ENCODE measurements around the gene CCHCR1. TPM values are rescaled to one million over a fixed set of nuclear protein-coding genes. Genes with fewer than 3 reads are reported as not detected.

Gene CCHCR1
- total RNA-seq, 2 experiments from 2014 or later = 39.7 to 57.6 TPM

DNA sequence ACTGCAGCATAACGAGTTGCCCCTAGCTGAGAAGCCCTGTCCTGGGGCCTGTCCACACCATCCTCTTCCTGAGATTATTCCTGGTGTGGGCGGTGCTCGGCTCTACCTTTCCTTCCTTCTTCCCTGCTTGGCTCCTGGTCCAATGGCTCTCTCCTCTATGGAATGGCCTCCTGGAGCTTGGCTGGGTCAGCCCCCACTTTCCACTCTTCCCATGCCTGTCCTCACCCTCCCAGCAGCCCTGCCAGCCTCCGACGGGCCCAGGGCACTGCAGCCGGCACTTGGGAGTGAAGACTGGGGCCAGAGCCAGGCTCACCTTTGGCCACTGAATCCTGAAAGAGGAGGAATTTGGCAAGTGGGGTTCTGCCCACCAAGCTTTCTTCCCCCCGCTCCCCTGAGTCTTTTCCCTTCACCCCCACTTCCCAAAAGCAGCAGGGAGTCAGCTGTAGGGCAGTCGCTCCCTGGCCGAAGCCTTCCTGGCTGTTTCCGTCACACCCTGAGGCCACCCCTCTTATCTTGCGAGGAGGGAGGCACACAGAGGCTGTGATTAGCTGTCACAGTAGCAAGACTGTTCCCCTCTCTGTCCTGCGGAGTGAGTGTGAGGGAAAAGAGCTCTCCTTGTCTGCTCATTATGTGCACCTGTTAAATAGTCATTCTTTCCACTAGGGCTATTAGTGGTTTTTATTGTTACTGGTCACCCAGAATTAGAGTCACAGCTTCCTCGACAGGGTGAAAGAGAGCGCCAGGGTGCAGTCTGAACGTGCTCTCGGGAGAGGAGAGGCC is 31.0 kb downstream of the CCHCR1 start:
- ATAC-seq (no peak), DNase-seq (no peak)
- CTCF ChIA-PET = interaction anchor here (0.5 to 2.7 kb wide), 11 partner anchors 9 to 298 kb away, joined by 3 to 15 read pairs (median 3); partner anchors contain the start of genes PSORS1C1 and TCF19
- no peak overlapping the region for H3K4me3 Mint-ChIP-seq
- POLR2A ChIA-PET = no interaction called here
- H3K4me1 Mint-ChIP-seq = peaks cover 2% of the 10 kb centered on the region
- no peaks in the 10 kb centered on the region for H3K36me3 Mint-ChIP-seq (ENCODE audit: low read depth)
- no peaks in the 10 kb centered on the region for H3K9me3 Mint-ChIP-seq (ENCODE audit: low read depth)
- intact Hi-C loops (cut with DNase I, micrococcal nuclease) = no loop called here
- peaks cover 2% of the 10 kb centered on the region for H3K27me3 Mint-ChIP-seq
- H3K27ac Mint-ChIP-seq = no peak overlapping the region

DNA sequence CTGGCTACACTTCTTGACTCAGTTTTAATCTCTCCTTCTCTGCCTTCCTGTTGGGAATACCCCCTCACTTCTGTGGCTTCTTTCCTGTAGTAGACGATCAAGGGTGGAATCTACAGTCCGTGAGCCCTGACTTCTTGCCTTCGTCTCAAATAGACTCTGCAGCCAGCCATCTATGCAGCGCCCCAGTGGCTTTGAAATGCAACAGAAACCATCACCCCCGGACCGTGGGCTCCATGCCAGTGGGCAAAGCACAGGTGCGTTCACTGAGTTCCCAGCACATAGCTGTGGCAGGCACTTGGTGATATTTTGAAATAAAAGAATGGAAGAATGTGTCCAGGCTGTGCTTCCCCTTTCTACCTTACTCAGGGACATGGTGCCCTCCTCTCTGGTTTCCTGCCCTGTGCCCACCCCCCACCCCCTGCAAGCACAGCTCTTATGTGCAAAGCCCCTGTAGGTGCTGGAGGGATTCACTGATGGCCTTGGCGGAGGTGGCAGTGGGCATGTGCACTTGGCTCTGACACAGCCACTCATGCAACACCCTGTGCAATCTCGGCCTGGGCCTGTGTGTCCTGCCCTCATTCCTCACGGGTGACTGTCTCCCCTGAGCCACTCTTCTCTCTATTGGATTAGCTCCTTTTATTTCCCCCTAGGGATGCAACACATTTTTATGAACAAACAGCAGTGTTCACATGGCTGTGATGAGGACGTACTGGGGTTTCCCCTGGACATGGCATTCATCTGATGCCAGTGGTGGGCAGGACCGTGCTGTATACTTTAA is 31.8 kb downstream of the CCHCR1 start:
- H3K4me1 Mint-ChIP-seq = peaks cover 2% of the 10 kb centered on the region
- no peak overlapping the region for H3K27ac Mint-ChIP-seq
- ATAC-seq = no peak
- H3K36me3 Mint-ChIP-seq (ENCODE audit: low read depth) = no peaks in the 10 kb centered on the region
- no peak for DNase-seq
- no peaks in the 10 kb centered on the region for H3K9me3 Mint-ChIP-seq (ENCODE audit: low read depth)
- peaks cover 2% of the 10 kb centered on the region for H3K27me3 Mint-ChIP-seq
- no peak overlapping the region for H3K4me3 Mint-ChIP-seq
- CTCF ChIA-PET = interaction anchor here (0.6 to 1.7 kb wide), 7 partner anchors 8 to 297 kb away, joined by 3 to 6 read pairs (median 3); no protein-coding TSS in a partner anchor
- POLR2A ChIA-PET = interaction anchor here (0.6 kb wide), 1 partner anchor 51 kb away, joined by 3 read pairs; no protein-coding TSS in a partner anchor
- intact Hi-C loops (cut with DNase I, micrococcal nuclease) = no loop called here

DNA sequence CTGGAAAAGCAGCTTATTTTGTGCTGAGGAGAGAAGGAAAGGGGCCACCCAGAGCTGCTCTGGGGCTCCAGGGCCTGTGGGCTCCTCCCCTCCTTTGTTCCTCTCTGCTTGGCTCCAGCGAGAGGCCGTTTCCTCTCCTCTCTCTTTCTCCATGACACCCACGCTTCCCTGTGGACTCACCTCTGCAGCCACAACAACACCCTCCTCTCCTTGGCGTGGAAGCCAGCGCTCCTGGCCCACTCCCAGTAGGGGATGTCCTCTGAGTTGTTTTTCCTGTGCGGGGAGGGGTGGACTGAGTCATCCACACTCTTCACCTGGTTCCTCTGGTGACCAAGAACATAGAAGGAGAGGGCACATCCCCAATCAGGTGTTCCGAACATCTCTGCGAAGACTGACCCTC is 32.4 kb downstream of the CCHCR1 start:
- DNase-seq = no peak
- ChIA-PET POLR2A (interaction anchor here (0.6 kb wide), 1 partner anchor 52 kb away, joined by 3 read pairs; no protein-coding TSS in a partner anchor), CTCF (interaction anchor here (0.6 to 0.7 kb wide), 3 partner anchors 8 to 687 kb away, joined by 3 to 5 read pairs (median 3); no protein-coding TSS in a partner anchor)
- Mint-ChIP-seq H3K27me3 (peaks cover 2% of the 10 kb centered on the region), H3K27ac (no peak overlapping the region), H3K4me1 (peaks cover 2% of the 10 kb centered on the region), H3K9me3 (ENCODE audit: low read depth) (no peaks in the 10 kb centered on the region), H3K36me3 (ENCODE audit: low read depth) (no peaks in the 10 kb centered on the region), H3K4me3 (no peak overlapping the region)
- intact Hi-C loops (cut with DNase I, micrococcal nuclease) = no loop called here
- ATAC-seq = no peak

DNA sequence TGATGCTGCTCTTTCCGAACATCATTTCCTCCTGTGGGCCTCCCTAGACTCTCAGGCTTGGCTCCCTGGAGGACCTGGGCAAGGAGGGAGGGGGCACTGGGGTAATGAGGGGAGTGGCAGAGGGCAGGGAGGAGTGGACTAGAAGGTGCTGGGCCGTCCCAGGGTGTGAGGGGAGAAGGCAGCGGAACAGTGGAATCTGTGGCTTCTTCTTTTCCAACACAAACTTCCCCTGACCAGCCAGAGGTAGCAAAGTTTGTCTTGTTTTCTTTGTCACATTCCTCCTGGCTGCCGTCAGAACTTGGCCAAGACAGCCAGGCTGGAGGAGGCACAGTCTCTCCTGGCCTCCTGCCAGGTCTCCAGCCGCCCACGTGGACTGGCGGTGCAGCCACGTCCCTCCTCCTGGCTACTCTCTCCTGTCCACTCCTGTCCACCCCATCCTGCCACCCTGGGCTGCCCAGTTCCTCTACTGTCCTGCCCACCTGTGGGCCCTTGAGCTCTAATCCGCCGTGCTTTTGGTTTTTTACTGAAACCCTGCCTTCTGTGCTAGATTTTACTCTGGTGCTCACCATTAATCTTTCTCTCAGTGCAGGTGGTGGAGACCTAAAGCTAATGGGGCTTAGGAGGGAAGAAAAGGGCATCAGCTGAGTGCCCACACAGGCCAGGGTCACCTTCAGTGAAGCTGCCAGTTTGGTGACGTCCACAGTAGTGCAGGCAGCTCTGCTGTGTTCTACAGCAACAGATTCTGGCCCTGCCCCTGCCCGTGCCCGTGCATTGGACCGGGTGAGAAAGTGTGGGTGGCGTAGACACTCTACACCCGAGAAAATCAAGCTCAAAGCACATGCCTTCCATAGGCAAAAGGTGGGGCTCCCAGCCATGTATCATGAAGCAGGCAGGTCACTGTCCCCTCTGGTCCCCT is 34.6 kb downstream of the CCHCR1 start:
- intact Hi-C loops (cut with DNase I, micrococcal nuclease) = no loop called here
- POLR2A ChIA-PET = no interaction called here
- no peak for DNase-seq
- no peak overlapping the region for H3K4me3 Mint-ChIP-seq
- CTCF ChIA-PET = interaction anchor here (1.3 kb wide), 1 partner anchor 10 kb away, joined by 3 read pairs; no protein-coding TSS in a partner anchor
- no peak for ATAC-seq
- H3K27me3 Mint-ChIP-seq = peaks cover 2% of the 10 kb centered on the region
- H3K9me3 Mint-ChIP-seq (ENCODE audit: low read depth) = no peaks in the 10 kb centered on the region
- H3K36me3 Mint-ChIP-seq (ENCODE audit: low read depth) = no peaks in the 10 kb centered on the region
- peaks cover 2% of the 10 kb centered on the region for H3K4me1 Mint-ChIP-seq
- no peak overlapping the region for H3K27ac Mint-ChIP-seq

DNA sequence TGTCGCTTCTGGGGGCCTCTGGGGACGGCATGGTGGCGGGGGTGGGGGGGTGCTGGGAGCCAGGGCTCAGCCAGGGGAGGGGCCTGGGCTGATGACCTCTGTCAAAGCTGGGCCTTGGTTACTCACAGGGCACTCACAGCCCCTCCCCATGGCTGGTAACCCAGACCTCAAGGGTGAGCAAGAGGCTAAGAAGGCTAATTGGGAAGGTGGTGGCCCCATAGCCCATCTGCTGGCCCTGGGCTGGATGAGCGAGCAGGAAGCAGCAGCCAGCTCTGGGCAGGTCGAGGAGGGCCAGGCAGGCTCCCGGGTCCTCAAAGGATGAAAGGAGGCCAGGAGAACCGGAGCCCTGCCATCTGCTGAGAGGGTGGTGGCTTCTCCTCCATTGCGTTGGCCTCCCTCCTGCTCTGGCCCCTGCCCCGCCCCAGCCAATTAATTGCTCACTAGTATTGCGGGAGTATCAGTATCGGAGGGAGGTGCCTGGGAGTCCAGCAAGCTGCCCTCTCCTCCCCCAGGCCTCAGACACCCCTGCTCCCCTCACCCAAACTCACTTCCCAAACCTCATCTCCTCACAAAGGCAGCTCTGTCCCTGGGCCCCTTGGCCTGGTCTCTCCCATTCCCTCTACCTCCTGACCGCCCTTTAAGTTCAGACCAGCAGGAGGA is 36.3 kb downstream of the CCHCR1 start:
- ChIA-PET CTCF (no interaction called here), POLR2A (no interaction called here)
- H3K36me3 Mint-ChIP-seq (ENCODE audit: low read depth) = no peaks in the 10 kb centered on the region
- DNase-seq (no peak), ATAC-seq (no peak)
- peaks cover 2% of the 10 kb centered on the region for H3K27me3 Mint-ChIP-seq
- no peaks in the 10 kb centered on the region for H3K9me3 Mint-ChIP-seq (ENCODE audit: low read depth)
- no peaks in the 10 kb centered on the region for H3K4me1 Mint-ChIP-seq
- no peak overlapping the region for H3K27ac Mint-ChIP-seq
- intact Hi-C loops (cut with DNase I, micrococcal nuclease) = no loop called here
- no peak overlapping the region for H3K4me3 Mint-ChIP-seq

DNA sequence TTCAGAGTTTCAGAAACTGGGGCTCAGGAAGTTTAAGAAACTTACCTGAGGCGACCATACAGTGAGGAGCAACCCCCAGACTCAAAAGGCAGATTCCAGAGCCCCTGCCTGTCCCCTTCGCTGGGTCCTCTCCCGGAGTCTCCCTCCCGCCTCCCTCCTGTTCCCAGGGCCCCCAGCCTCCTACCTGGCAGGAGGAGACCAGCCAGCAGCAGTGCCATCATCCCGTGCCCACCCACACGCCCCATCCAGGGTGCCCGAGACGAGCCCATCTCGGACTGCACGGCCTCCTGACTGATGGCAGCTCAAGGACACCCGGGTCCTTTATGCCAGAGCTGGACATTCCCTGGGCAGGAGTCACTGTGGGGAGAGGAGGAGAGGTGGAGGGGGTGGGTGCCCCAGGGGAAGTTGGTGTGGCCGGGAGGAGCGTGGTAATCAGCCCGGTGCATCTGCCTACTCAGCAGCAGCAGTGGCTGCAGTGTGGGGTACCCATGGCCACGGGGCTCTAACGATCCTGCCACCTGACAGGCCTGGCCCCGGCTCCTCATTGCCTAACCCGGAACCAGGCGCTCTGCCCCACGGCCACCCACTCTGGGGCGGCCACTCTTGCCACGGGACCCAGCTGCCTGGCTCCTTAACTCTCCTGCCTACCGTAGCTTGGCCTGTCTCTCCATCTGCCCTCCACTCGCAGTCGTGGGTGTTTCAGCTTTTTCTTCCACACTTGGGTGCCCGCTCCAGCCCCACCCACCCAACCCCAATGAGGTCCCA is 37.3 kb downstream of the CCHCR1 start, which contains the start of gene CDSN:
Gene CDSN, minus strand, starts transcription at position 296 of the 765 bp plus-strand sequence. Its CDS starts 27 bp downstream, at position 269.
- POLR2A ChIA-PET = no interaction called here
- H3K27ac Mint-ChIP-seq = no peak within 1 kb of the TSS
- H3K36me3 Mint-ChIP-seq (ENCODE audit: low read depth) = no peaks in the 10 kb centered on the region
- DNase-seq (no peak), ATAC-seq (no peak)
- intact Hi-C loops (cut with DNase I, micrococcal nuclease) = no loop called here
- CTCF ChIA-PET = no interaction called here
- no peaks in the 10 kb centered on the region for H3K4me1 Mint-ChIP-seq
- no peak within 1 kb of the TSS for H3K4me3 Mint-ChIP-seq
- H3K27me3 Mint-ChIP-seq = peaks cover 2% of the 10 kb centered on the region
- H3K9me3 Mint-ChIP-seq (ENCODE audit: low read depth) = no peaks in the 10 kb centered on the region

DNA sequence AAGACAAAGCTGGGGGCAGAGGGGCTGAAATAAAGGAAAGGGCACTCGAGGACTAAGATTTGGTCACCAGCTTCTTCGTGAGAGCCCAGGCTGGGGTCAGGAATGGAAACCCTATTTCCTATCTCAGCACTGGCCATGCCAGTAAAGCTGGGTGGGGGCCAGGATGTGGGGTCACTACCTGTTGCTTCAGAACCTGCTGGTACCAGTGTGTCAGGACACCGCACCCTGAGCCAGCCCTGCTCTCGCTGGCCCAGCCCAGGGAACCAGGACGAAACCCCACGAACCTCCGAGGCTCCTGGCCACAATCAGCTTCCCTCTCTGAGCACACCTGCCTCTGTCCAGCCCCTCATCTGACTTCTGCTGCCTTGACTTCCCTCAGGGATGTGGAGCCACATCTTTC is 39.4 kb downstream of the CCHCR1 start:
- intact Hi-C loops (cut with DNase I, micrococcal nuclease) = no loop called here
- POLR2A ChIA-PET = no interaction called here
- Mint-ChIP-seq H3K36me3 (ENCODE audit: low read depth) (no peaks in the 10 kb centered on the region), H3K9me3 (ENCODE audit: low read depth) (no peaks in the 10 kb centered on the region), H3K4me1 (no peaks in the 10 kb centered on the region), H3K27ac (no peak overlapping the region), H3K4me3 (no peak overlapping the region), H3K27me3 (peaks cover 2% of the 10 kb centered on the region)
- CTCF ChIA-PET = interaction anchor here (0.6 to 1.9 kb wide), 3 partner anchors 11 to 527 kb away, joined by 3 to 9 read pairs (median 4); no protein-coding TSS in a partner anchor
- no peak for ATAC-seq
- no peak for DNase-seq

DNA sequence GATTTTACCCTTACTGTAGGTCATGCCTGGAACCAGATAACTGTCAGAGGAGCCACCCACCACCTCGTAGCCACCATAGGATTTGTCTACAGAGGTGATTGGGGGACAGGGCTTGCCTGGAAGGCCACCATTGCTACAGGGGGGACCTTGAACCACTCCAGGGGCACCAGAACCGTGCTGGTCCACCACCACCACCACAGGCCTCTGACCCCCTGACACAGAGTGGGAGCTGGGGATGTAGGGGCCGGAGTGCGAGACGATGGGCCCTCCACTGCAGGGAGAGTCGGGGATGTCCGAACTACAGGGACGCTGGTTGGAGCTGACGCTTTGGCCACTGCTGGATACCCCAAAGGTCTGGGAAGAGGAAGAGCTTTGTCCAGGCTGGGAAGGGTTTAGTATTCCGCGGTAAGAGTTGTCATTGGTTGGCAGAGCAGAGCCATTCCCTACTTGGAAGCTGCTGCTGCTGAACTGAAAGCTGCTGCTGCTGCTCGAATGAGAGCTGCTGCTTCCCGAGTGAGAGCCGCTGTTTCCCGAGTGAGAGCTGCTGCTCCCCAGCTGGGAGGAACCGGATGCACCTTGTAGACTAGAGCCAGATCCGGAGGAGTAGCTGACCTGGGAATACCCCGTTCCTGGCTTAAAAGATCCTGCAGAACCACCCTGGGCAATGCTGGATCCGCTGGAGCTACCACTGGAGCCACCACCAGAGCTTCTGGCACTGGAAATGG is 40.8 kb downstream of the CCHCR1 start:
- DNase-seq (no peak), ATAC-seq (no peak)
- Mint-ChIP-seq H3K27ac (no peak overlapping the region), H3K4me1 (no peaks in the 10 kb centered on the region), H3K36me3 (ENCODE audit: low read depth) (no peaks in the 10 kb centered on the region), H3K9me3 (ENCODE audit: low read depth) (no peaks in the 10 kb centered on the region), H3K4me3 (no peak overlapping the region), H3K27me3 (peaks cover 2% of the 10 kb centered on the region)
- POLR2A ChIA-PET = no interaction called here
- CTCF ChIA-PET = interaction anchor here (0.6 to 1.9 kb wide), 7 partner anchors 9 to 817 kb away, joined by 3 to 9 read pairs (median 3); no protein-coding TSS in a partner anchor
- intact Hi-C loops (cut with DNase I, micrococcal nuclease) = no loop called here

DNA sequence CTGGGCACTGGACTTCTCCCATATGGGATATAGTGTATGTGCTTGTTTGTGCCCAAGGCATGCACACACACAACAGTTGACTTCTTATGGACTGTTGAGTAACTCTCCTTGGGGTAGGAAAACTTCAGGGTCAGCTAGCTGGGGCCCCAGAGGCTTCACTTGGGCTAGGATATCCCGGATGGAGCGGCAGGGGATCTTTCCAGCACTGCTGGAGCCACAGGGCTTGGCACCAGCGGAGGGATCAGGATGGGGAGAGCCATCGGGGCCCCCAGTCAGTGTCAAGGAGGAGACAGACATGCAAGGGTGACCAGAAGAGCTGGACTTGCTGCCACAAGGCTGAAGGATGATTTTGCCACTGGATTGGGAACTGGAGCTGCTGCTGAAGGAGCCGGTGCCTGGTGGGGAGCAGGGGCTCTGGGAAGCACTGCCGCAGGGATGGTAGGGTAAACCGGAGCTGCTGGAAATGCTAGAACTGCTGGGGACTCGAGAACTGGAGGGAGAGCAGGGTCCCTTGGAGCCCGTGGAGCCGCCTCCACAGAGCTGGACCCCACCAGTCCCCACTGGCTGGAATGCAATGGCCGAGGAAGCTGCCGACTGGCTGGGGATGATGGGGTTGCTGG is 41.6 kb downstream of the CCHCR1 start:
- peaks cover 2% of the 10 kb centered on the region for H3K27me3 Mint-ChIP-seq
- no peak overlapping the region for H3K4me3 Mint-ChIP-seq
- no peaks in the 10 kb centered on the region for H3K9me3 Mint-ChIP-seq (ENCODE audit: low read depth)
- CTCF ChIA-PET = interaction anchor here (0.6 to 1.2 kb wide), 5 partner anchors 13 to 816 kb away, joined by 3 to 6 read pairs (median 4); no protein-coding TSS in a partner anchor
- no peak overlapping the region for H3K27ac Mint-ChIP-seq
- no peaks in the 10 kb centered on the region for H3K4me1 Mint-ChIP-seq
- H3K36me3 Mint-ChIP-seq (ENCODE audit: low read depth) = no peaks in the 10 kb centered on the region
- intact Hi-C loops (cut with DNase I, micrococcal nuclease) = no loop called here
- ATAC-seq (no peak), DNase-seq (no peak)
- POLR2A ChIA-PET = no interaction called here

Measured in activated CD4-positive, alpha-beta T cell treated with anti-CD3 and anti-CD28 coated beads for 36 hours (primary cell).